Measurements from ENCODE around the gene EEFSEC.

DNA sequence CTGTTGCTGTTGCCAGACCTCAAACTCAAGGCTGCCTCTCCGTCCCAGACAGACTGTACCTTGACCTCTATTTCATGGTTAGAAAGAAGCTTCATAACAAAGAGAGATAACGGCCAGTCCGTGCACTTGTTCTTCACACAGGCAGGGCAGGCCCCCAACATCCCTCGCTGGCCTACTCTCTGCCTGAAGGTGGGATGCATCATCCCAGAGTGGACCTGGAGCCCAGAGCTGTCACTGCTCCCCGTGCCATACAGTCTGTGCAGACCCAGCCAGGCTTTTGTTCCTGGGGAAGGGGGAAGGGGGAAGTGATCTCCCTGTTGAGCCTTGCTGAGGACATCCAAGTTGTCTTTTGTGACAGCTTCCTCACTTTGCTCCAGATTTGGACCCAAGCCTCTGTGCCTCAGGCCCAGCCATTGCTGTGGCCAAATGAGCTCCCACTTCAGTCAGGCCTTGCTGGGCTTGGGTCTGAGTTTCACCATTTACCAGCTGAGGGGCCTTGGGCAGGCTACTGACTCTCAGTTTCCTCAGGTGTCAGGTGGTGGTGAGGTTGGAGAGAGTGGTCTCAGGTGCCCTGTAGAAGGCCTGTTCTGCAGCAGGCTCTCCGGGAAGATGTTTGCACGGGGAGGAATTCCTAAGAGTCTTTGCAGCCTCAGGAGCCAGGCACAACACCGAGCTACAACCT lies 171.8 kb downstream of the EEFSEC start:
- no peak for TF ChIP-seq TAF1 (IDR thresholded peaks at IDR 0.05; ENCODE audit: low read depth, low read length)
- TF ChIP-seq, protein P1, sequence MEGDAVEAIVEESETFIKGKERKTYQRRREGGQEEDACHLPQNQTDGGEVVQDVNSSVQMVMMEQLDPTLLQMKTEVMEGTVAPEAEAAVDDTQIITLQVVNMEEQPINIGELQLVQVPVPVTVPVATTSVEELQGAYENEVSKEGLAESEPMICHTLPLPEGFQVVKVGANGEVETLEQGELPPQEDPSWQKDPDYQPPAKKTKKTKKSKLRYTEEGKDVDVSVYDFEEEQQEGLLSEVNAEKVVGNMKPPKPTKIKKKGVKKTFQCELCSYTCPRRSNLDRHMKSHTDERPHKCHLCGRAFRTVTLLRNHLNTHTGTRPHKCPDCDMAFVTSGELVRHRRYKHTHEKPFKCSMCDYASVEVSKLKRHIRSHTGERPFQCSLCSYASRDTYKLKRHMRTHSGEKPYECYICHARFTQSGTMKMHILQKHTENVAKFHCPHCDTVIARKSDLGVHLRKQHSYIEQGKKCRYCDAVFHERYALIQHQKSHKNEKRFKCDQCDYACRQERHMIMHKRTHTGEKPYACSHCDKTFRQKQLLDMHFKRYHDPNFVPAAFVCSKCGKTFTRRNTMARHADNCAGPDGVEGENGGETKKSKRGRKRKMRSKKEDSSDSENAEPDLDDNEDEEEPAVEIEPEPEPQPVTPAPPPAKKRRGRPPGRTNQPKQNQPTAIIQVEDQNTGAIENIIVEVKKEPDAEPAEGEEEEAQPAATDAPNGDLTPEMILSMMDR (IDR thresholded peaks at IDR 0.05; ENCODE audit: control extremely low read depth in 1 of 3, insufficient read depth in 1 of 3, low read depth in 1 of 3, low read length in 3 of 3), result no peak
- TF ChIP-seq CEBPB (IDR thresholded peaks at IDR 0.05; ENCODE audit: low read depth, low read length), result no peak
- TF ChIP-seq TBP (IDR thresholded peaks at IDR 0.05; ENCODE audit: low read depth, low read length), result no peak
- no peak for TF ChIP-seq POLR2A (IDR thresholded peaks at IDR 0.05; ENCODE audit: control extremely low read depth in 1 of 2, low read depth in 2 of 2, low read length in 2 of 2)
